Skin epidermis (tissue), 12 donors: Measurements from ENCODE around the gene CACNA2D3.
"Not testable (repeated sequence)": the region's sequence is repeated elsewhere in the genome, so short reads cannot be mapped to it uniquely, and the experiment has no call there.

Experiments
- H3K27ac ChIP-seq, 21 experiments: fragments of 200-600 bp; sonication (generic) in 11 of 21; one replicate each; pipeline ENCODE4 v1.5.0; 2020; ENCODE audit warnings: mild to moderate bottlenecking in 3 of 21, inconsistent platforms in 2 of 21, moderate library complexity in 2 of 21
- H3K4me3 ChIP-seq, 7 experiments: fragments of 200-600 bp; sonication (generic) in 2 of 7; one replicate each; pipeline ENCODE4 v1.5.0; 2020; ENCODE audit warnings: inconsistent platforms in 2 of 7, mild to moderate bottlenecking in 2 of 7, moderate library complexity in 1 of 7

CACNA2D3 gene

GRCh38 chr3:54424292-54424691 lies 301.9 kb downstream of the CACNA2D3 start:
- H3K4me3 ChIP-seq, result no peak overlapping the region
- no peak overlapping the region for H3K27ac ChIP-seq

GRCh38 chr3:54426381-54426780 lies 304.0 kb downstream of the CACNA2D3 start:
- Histone ChIP-seq H3K4me3 (no peak overlapping the region), H3K27ac (no peak overlapping the region)

- Histone ChIP-seq H3K4me3 (no peak overlapping the region), H3K27ac (peak overlapping the region in 4 of 21 experiments; percentile 16 to 47 (median 36))
These were observed 305.1 kb downstream of the CACNA2D3 start for GRCh38 chr3:54427501-54427900.

GRCh38 chr3:54427941-54428871 lies 305.9 kb downstream of the CACNA2D3 start:
- Histone ChIP-seq H3K27ac (peak overlapping the region in 6 of 21 experiments; percentile 23 to 61 (median 48)), H3K4me3 (no peak overlapping the region)

- Histone ChIP-seq H3K4me3 (no peak overlapping the region), H3K27ac (no peak overlapping the region)
These were observed 310.6 kb downstream of the CACNA2D3 start for GRCh38 chr3:54432975-54433374.

- no peak overlapping the region for H3K27ac ChIP-seq
- H3K4me3 ChIP-seq, result no peak overlapping the region
These were observed 311.5 kb downstream of the CACNA2D3 start for GRCh38 chr3:54433846-54434245.

- Histone ChIP-seq H3K27ac (peak overlapping the region in 2 of 21 experiments; percentile 21 to 40), H3K4me3 (no peak overlapping the region)
These were observed 312.4 kb downstream of the CACNA2D3 start for GRCh38 chr3:54434756-54435155.

- no peak overlapping the region for H3K4me3 ChIP-seq
- peak overlapping the region in 1 of 21 experiments; percentile 19 for H3K27ac ChIP-seq
These were observed 314.9 kb downstream of the CACNA2D3 start for GRCh38 chr3:54437271-54437670.

GRCh38 chr3:54443561-54444161 lies 321.3 kb downstream of the CACNA2D3 start:
- Histone ChIP-seq H3K4me3 (no peak overlapping the region), H3K27ac (peak overlapping the region in 14 of 21 experiments; percentile 17 to 78 (median 56))

- Histone ChIP-seq H3K27ac (peak overlapping the region in 7 of 21 experiments; percentile 13 to 78 (median 51)), H3K4me3 (no peak overlapping the region)
These were observed 323.3 kb downstream of the CACNA2D3 start for GRCh38 chr3:54445630-54446029.

GRCh38 chr3:54447427-54447826 lies 325.1 kb downstream of the CACNA2D3 start:
- peak overlapping the region in 12 of 21 experiments; percentile 13 to 71 (median 56) for H3K27ac ChIP-seq

GRCh38 chr3:54454806-54455205 lies 332.5 kb downstream of the CACNA2D3 start:
- Histone ChIP-seq H3K27ac (no peak overlapping the region), H3K4me3 (no peak overlapping the region)

More at GRCh38 chr3:54447427-54447826, 325.1 kb downstream of the CACNA2D3 start:
- no peak overlapping the region for H3K4me3 ChIP-seq

GRCh38 chr3:54458357-54458756 lies 336.0 kb downstream of the CACNA2D3 start:
- Histone ChIP-seq H3K4me3 (no peak overlapping the region), H3K27ac (no peak overlapping the region)

- not testable (repeated sequence) for H3K27ac ChIP-seq, H3K4me3 ChIP-seq
These were observed 342.2 kb downstream of the CACNA2D3 start for GRCh38 chr3:54464554-54464953.

- H3K27ac ChIP-seq, result no peak overlapping the region
These were observed 354.5 kb downstream of the CACNA2D3 start for GRCh38 chr3:54476891-54477290.

GRCh38 chr3:54481606-54482365 lies 359.4 kb downstream of the CACNA2D3 start:
- Histone ChIP-seq H3K4me3 (no peak overlapping the region), H3K27ac (no peak overlapping the region)

More at GRCh38 chr3:54476891-54477290, 354.5 kb downstream of the CACNA2D3 start:
- H3K4me3 ChIP-seq, result no peak overlapping the region

- no peak overlapping the region for H3K4me3 ChIP-seq
- H3K27ac ChIP-seq, result no peak overlapping the region
These were observed 362.0 kb downstream of the CACNA2D3 start for GRCh38 chr3:54484334-54484733.

GRCh38 chr3:54486317-54486716 lies 364.0 kb downstream of the CACNA2D3 start:
- H3K4me3 ChIP-seq, result no peak overlapping the region
- H3K27ac ChIP-seq, result peak overlapping the region in 2 of 21 experiments; percentile 12 to 22

GRCh38 chr3:54488297-54488696 lies 365.9 kb downstream of the CACNA2D3 start:
- H3K27ac ChIP-seq, result no peak overlapping the region
- H3K4me3 ChIP-seq, result no peak overlapping the region

- Histone ChIP-seq H3K27ac (no peak overlapping the region), H3K4me3 (no peak overlapping the region)
These were observed 371.9 kb downstream of the CACNA2D3 start for GRCh38 chr3:54494209-54494608.
